ENCODE measurements around the gene RAB20.

The RAB20 gene

DNA sequence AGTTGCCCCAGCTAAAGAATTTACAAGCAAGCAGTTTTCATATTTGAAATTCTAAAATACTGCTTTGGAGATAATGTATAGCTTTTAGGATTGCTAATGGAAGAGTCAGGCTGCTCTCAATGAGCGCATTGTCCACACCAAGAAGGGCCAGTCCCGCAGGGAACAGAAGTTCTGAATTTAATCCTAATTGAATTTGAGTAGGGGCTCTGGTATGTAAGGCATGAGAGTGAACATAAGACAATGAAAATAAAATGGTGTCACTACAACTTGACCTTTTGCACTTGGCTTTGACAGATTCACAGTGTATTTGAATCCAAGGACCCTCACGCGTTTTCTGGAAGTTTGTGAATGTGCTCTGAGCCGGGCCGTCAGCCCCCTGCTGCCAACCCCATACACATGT, 32.6 kb downstream of the RAB20 start:
- no peak for DNase-seq (ENCODE audit: low spot score)

- no peak for DNase-seq (ENCODE audit: low spot score)
These were observed 33.2 kb downstream of the RAB20 start for GRCh38 chr13:110528371-110528770.

DNA sequence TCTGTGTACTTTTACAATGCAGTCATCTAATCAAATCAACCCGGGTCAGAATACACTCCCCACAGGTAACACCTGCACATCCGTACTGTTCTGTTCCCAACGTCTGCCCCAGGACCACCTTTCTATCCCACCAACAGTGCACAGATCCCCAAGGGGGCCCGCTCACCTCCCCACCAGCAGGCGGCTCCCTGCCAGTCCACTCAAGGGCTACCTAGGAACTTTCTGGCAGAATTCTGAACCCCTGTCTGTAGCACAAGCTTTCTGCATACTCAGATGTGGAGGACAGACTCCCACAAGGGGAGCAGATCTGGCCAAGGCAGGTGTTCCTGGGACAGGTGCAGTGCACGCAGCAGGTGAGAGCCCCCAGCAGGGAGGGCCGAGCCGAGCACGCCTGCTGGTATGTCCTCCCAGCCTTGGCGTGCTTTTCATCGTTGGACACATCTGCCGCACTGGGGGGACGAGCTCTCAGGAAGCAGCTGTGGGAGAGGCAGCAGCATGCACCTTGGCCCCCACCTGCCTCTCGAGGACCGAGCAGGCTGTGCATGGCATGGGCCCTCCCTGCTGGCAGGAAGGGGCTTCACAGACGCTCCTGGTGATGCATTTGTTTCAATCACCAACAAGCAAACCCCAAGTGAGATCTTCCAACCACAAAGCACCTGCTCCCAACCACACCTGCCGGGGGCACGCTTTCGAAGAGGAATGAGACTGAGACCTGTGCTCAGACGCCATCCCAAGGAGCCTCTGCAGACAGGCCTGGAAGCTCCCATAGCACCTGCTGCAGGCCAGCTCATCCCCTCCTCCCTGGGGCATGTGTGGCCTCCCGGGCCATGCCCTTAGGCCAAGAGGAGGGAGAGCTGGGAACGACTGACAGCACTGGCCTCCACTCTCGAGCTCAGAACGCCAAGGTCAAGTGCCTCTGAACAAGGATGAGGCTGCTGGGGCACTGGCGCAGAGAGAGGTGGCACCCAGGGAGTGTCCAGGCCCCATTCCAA, 35.9 kb downstream of the RAB20 start:
- peak; percentile 88 for DNase-seq (ENCODE audit: low spot score)

DNA sequence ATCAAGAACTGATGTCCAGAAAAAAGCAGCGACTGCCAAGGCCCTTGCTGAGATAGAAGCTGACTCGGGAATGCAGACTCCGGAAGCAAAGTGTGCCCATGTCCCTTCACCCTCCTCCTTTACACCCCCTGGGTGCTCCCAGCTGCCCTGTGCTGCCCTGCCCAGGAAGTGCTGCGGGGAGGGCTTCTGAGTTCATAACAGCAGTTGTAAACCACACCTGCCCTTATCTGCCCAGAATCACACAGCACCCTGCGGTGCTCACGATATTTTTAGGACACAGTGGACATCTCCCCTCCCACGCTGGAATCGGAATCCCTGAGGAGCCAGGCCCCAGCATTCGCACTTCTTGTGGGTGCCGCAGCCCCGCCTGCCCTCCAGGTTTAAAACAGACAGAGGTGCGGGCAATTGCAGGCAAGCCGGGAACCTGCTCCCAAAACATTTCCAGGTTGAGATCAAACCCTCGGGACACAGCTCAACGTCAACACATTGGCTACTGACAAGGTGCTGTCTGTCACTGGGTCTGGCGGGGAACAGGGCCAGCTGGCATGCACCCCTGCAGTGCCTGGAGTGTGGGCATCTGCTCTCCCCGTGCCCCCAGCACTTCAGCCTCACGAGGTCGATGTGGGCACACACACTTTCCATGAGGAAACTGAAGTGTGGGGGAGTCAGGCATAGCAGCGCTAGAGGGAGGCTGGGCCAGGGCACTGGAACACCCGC, 36.8 kb downstream of the RAB20 start:
- peak; percentile 63 for DNase-seq (ENCODE audit: low spot score)

- no peak for DNase-seq (ENCODE audit: low spot score)
These were observed 37.5 kb downstream of the RAB20 start for GRCh38 chr13:110523838-110524540.

- no peak for DNase-seq (ENCODE audit: low spot score)
These were observed 38.3 kb downstream of the RAB20 start for GRCh38 chr13:110523180-110523579.

DNA sequence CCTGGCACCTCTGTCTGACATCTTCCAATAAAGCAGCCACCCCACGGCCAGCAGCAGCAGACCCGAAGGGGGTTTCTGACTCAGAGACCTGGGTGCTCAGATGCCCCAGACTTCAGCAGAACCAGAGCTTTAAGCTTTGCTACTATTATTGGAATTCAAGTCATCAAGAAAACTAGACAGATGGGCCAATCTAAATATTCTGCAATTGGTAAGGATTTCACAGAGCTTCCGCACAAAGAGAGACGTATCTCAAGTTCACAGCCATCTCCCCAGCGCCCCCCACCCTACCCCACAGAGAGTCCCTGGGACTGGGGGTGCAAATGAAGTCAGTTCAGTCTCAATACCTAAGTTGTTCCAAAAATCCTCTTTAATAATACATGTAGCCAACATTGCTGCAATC, 38.8 kb downstream of the RAB20 start:
- DNase-seq (ENCODE audit: low spot score): no peak

DNA sequence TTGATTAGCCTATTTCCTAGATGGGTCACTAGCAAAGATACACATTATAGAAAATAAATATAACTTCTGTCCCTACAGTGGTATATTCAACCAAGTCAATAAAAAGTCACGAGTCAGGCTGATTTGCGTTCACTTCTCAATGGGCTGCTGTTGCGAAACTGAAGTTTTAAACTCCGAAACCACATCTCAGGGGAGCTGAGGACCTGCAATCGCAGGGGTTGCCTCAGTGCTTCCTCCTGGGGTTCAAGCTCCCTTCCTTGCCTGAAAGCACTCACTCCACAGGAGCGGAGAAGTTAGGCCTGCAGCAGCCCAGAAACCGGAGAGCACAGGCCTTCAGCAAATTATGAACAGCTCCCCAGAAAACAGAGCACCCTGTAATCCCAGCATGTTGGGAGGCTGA, 39.6 kb downstream of the RAB20 start:
- no peak for DNase-seq (ENCODE audit: low spot score)

DNA sequence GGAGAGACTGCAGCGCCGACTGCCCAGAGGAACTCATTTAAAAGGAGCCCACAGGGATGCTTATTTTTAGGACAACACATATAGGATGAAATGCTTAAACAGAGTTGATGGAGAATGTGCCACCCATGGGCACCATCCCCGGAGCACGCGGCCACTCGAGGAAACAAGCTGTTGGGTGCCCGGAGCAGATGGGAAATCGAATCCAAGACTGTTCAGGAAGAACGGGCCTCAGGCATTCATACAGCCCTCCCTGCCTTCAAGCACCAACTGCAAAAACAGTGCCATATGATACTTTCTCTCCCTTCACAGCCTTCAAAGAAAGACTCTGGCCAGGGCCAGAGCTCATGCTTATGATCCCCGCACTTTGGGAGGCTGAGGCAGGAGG, 40.2 kb downstream of the RAB20 start:
- no peak for DNase-seq (ENCODE audit: low spot score)

DNA sequence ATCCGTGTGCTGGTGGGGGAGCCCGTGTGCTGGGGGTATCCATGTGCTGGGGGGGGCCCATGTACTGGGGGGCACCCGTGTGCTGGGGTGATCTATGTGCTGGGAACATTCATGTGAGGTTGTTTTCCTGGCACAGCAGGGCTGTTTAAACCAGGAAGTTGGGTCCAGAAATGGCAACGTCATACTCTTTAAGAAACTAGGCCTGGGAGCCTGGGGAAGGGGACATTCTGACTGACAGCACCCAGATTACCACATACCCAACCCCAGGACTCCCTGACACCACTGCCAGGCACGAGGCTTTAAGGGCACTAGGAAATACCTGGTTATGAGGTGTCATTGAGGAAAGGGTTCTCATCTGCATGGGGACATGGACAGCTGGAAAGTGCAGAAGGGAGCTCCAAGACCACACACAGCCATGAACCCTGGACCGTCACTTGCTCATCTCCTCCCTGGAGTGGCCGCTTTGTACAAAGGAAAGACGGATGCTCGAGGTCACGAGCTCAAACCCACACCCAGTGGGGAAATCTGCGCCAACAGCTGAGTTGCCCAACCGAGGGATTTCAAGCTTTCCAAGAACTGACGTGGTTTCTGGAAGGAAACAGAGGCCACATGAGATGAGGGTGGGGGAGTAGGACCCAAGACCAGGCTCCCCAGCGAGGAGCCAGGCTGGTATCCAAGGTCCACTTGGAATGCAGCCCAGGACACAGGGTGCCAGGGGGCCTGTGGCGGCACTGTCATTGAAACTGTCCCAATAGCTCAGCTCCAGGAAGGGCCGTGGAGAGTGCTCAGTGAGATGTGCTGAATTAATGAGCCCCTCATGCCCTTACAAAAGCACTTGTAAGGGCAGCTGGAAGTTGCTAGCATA, 40.9 kb downstream of the RAB20 start:
- DNase-seq (ENCODE audit: low spot score): peak; percentile 41

- DNase-seq (ENCODE audit: low spot score): no peak
These were observed 42.0 kb downstream of the RAB20 start for GRCh38 chr13:110519506-110519905.

DNA sequence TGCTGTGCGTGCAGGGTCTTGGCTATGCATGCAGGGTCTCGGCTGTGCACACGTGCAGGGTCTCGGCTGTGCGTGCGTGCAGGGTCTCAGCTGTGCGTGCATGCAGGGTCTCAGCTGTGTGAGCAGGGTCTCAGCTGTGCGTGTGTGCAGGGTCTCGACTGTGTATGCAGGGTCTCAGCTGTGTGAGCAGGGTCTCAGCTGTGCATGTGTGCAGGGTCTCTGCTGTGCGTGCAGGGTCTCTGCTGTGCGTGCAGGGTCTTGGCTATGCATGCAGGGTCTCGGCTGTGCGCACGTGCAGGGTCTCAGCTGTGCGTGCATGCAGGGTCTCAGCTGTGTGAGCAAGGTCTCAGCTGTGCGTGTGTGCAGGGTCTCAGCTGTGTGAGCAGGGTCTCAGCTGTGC, 42.5 kb downstream of the RAB20 start:
- no peak for DNase-seq (ENCODE audit: low spot score)

DNA sequence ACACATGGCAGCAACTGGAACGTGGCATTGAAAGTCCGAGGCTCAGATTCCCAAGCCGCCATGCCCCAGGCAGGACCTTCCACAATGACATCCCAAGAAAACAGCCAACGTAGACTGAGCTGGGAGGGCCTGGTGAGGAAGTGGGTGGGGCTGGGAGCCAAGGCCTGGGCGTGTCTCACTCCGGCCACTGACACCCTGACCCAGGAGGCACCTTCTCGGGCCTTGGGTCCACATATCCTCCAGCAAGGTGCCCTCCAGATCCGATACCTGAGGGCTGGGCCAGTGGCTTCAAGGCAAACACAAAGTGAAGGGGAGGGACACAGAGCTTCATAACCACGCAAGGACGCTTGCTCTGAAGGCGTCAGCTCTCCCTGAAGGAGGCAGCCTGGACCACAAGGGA, 43.0 kb downstream of the RAB20 start:
- no peak for DNase-seq (ENCODE audit: low spot score)

DNA sequence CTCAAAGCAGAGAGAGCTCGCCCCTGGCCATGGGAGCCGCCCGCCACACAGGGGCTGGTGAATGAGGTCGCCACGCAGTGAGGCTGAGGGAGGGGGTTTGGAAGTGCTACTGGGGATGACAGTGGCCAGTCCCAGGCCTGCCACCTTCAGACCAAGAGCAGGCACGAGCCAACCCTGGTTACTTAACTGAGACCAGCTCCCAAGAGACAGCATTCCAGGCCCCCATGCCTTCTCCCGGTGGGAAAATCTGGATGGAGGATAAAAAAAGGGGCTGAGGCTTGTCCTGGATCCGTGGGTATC, 43.3 kb downstream of the RAB20 start:
- no peak for DNase-seq (ENCODE audit: low spot score)

DNA sequence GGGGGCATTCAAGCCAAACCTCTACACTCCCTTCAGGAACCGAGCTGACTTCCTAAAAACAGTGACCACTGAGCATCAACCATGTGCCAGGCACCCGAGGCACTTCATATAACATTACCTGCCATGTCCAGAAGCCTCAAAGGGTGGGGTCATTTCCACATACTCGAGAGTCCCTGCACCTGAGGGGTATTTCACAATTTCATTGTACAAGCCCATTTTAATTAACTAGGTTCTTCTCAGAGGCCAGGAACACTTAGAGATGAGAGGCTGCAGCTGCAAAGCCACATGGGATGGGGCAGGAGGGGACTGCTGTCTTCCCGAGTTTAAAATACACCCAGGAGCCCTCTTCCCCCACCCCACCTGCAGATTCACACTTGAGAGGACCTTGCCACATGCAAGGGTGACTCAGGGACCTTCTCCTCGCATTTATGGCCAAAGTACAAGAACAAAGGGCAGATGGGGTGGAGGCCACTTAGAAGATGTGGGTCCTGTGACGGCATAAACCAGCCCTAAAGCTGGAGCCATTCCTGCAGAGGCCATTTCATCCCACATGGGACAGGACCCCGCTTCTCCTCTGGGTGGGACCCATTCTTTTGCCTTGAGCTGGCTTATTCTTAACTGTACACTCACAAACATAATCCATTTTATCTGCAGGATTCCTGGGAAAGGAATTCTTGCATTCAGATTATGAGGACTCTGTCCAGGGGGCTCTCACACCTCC, 43.9 kb downstream of the RAB20 start:
- peak; percentile 39 for DNase-seq (ENCODE audit: low spot score)

DNA sequence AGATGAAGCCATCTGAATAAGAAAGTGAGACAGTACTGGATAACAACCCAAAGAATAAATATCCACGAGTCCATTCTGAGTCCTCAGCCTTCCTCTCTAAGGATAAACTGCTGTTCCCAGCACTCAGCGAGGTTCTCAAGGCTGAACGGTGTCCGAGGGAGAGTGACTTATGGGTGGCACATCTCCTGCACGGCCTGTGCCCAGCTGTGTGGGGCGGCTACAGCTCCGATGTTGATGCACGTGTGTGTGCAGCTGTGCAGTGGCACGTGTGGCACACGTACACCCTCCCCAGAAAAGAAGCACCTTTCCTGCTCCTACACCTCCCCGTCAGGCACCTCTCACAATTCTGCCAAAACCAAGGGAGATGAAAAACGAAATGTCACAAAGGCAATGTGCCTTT, 45.0 kb downstream of the RAB20 start:
- no peak for DNase-seq (ENCODE audit: low spot score)

GRCh38 chr13:110512198-110512740, 49.3 kb downstream of the RAB20 start:
- no peak for DNase-seq (ENCODE audit: low spot score)

DNA sequence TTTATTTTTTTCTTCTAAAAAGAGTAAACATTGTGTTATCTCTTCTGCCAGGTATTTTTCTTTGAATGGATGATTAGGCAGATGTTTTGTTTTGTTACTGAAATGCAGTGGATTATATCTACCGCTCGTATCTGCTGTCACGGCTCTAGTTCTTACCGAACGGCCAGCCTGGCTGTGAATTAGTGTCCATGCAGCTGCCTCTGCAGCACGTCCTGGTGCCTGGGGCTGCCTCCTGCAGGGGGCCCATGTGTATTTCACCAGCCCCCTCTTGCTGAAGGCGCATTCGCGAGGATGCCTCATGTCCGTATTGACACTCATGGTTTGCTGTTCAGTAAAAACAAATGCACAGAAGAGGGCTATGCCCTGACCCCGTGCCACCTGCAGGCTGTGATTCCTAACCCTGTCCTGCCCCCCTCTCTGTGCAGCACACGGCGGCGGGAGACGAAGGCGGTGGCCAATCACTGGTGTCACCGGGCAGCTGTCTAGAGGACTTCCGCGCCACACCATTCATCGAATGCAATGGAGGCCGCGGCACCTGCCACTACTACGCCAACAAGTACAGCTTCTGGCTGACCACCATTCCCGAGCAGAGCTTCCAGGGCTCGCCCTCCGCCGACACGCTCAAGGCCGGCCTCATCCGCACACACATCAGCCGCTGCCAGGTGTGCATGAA, 49.9 kb downstream of the RAB20 start:
- no peak for DNase-seq (ENCODE audit: low spot score)

DNA sequence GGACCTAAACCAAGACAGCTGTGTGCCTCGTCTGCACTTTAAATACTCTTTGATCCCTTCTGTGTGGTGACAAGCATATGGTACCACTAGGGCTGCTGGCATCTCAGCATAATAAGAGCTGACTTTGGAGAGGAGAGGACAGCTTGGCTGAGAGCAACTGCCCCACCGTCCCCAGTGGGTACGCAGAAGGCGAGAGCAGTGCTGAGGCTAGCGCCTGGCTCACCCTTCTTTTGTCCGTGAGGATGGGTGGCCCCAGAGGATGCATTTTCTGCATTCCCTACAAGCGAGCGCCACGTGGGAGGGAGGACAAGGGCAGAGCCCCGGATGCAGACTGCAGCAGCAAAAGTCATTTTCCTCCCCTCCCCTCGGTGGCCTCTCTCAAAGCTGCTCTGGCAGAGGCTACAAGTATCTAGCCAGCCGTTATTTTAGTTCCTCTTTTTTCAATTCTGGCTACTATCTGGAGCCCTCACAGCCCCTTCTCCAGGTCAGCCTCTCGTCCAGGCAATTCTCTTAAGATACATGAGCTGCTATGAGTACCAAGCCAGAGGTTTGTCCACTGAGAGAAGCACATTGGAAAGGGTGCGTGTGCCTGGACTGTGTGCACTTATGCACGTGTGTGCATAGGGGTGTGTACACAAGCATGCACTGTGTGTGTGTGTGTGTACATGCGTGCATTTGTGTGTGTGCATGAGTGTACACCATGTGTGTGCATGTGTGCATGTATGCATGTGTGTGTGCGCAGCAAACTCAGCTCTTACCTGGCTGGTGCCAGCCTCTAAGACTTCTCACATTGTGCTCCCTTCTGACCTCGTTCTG, 51.3 kb downstream of the RAB20 start:
- DNase-seq (ENCODE audit: low spot score): no peak
